ENCODE results near the gene SEM1. TPM values are rescaled to one million over a fixed set of nuclear protein-coding genes. Genes with fewer than 3 reads are reported as not detected.

Gene SEM1
- total and polyA plus RNA-seq, 12 donors: 41.4 to 176 (median 53.8) TPM

- WGBS, 2 donors: 92 to 93% methylated on average over 3 of the region's 3 CpGs
- H3K4me1 ChIP-seq: peaks cover 0 to 3% (median 0%) of the 10 kb centered on the region in 9 donors
- intact Hi-C loops (cut with DNase I): no loop called here
Observed at GRCh38 chr7:96670338-96671289, 39.0 kb downstream of the SEM1 start.

GRCh38 chr7:96669812-96670211, 39.8 kb downstream of the SEM1 start:
- no peak for TF ChIP-seq CTCF (IDR thresholded peaks at IDR 0.05)
- ATAC-seq (no peak), DNase-seq (no peak)
- H3K36me3 ChIP-seq: peaks cover 0 to 71% (median 8%) of the 10 kb centered on the region in 9 donors
- no peak overlapping the region for H3K27ac ChIP-seq
- H3K4me3 ChIP-seq: no peak overlapping the region
- intact Hi-C loops (cut with DNase I): no loop called here
- no peaks in the 10 kb centered on the region for H3K27me3 ChIP-seq
- H3K4me1 ChIP-seq: no peaks in the 10 kb centered on the region
- H3K9me3 ChIP-seq: no peaks in the 10 kb centered on the region

More at GRCh38 chr7:96670338-96671289, 39.0 kb downstream of the SEM1 start:
- H3K36me3 ChIP-seq: peaks cover 0 to 65% (median 8%) of the 10 kb centered on the region in 9 donors
- H3K27me3 ChIP-seq: no peaks in the 10 kb centered on the region
- H3K4me3 ChIP-seq: no peak overlapping the region
- no peak overlapping the region for H3K27ac ChIP-seq
- DNase-seq: no peak
- TF ChIP-seq CTCF (IDR thresholded peaks at IDR 0.05): no peak
- no peak for ATAC-seq
- no peaks in the 10 kb centered on the region for H3K9me3 ChIP-seq

- no peaks in the 10 kb centered on the region for H3K4me1 ChIP-seq
- WGBS, 2 donors: 94 to 95% methylated on average over 5 of the region's 5 CpGs
- H3K27me3 ChIP-seq: no peaks in the 10 kb centered on the region
- intact Hi-C loops (cut with DNase I): loop anchor here in 1 of 10 donors (2.0 kb wide), 1 partner anchor 18 kb away; no protein-coding TSS in a partner anchor
- peaks cover 0 to 4% (median 0%) of the 10 kb centered on the region in 11 donors for H3K9me3 ChIP-seq
- no peak for TF ChIP-seq CTCF (IDR thresholded peaks at IDR 0.05)
- no peak overlapping the region for H3K27ac ChIP-seq
- ATAC-seq (no peak), DNase-seq (no peak)
- H3K4me3 ChIP-seq: no peak overlapping the region
- peaks cover 0 to 74% (median 7%) of the 10 kb centered on the region in 9 donors for H3K36me3 ChIP-seq
Observed at GRCh38 chr7:96667026-96667425, 42.6 kb downstream of the SEM1 start.

- no peaks in the 10 kb centered on the region for H3K4me1 ChIP-seq
- peaks cover 0 to 60% (median 4%) of the 10 kb centered on the region in 9 donors for H3K36me3 ChIP-seq
- ATAC-seq (no peak), DNase-seq (no peak)
- no peaks in the 10 kb centered on the region for H3K27me3 ChIP-seq
- peaks cover 0 to 6% (median 0%) of the 10 kb centered on the region in 11 donors for H3K9me3 ChIP-seq
- TF ChIP-seq CTCF (IDR thresholded peaks at IDR 0.05): no peak
- 98 to 100% methylated on average over 1 of the region's 1 CpG for WGBS, 2 donors
- H3K27ac ChIP-seq: no peak overlapping the region
- intact Hi-C loops (cut with DNase I): loop anchor here in 1 of 10 donors (2.0 kb wide), 1 partner anchor 19 kb away; no protein-coding TSS in a partner anchor
- no peak overlapping the region for H3K4me3 ChIP-seq
Observed at GRCh38 chr7:96665689-96666088, 44.0 kb downstream of the SEM1 start.

All from heart right ventricle (tissue), 16 donors.